ENCODE results near the gene SERPINA9.
A peak's percentile ranks its signal among the peaks of the same experiment; 100 is the strongest.

The SERPINA9 gene

GRCh38 chr14:94461526-94462218 is 14.3 kb downstream of the SERPINA9 start:
- no peak for DNase-seq

GRCh38 chr14:94460631-94461416 is 15.2 kb downstream of the SERPINA9 start:
- no peak for DNase-seq

GRCh38 chr14:94458558-94459205 is 17.3 kb downstream of the SERPINA9 start:
- no peak for DNase-seq

- DNase-seq: no peak
These were observed 17.9 kb downstream of the SERPINA9 start for GRCh38 chr14:94458096-94458495.

- DNase-seq: no peak
These were observed 20.1 kb downstream of the SERPINA9 start for GRCh38 chr14:94455928-94456327.

GRCh38 chr14:94451826-94452225 is 24.2 kb downstream of the SERPINA9 start:
- no peak for DNase-seq

GRCh38 chr14:94451091-94451771 is 24.8 kb downstream of the SERPINA9 start:
- DNase-seq: no peak

- DNase-seq: no peak
These were observed 25.3 kb downstream of the SERPINA9 start for GRCh38 chr14:94450722-94451090.

- DNase-seq: no peak
These were observed 26.1 kb downstream of the SERPINA9 start for GRCh38 chr14:94449930-94450329.

GRCh38 chr14:94448071-94448808 is 27.8 kb downstream of the SERPINA9 start:
- DNase-seq: no peak

GRCh38 chr14:94447206-94447605 is 28.8 kb downstream of the SERPINA9 start:
- no peak for DNase-seq

GRCh38 chr14:94446126-94446525 is 29.9 kb downstream of the SERPINA9 start:
- no peak for DNase-seq

GRCh38 chr14:94445003-94445402 is 31.0 kb downstream of the SERPINA9 start:
- DNase-seq: no peak

GRCh38 chr14:94441531-94442205 is 34.3 kb downstream of the SERPINA9 start:
- no peak for DNase-seq

- no peak for DNase-seq
These were observed 34.9 kb downstream of the SERPINA9 start for GRCh38 chr14:94441130-94441529.

GRCh38 chr14:94439453-94440057 is 36.4 kb downstream of the SERPINA9 start:
- no peak for DNase-seq

- DNase-seq: no peak
These were observed 47.4 kb downstream of the SERPINA9 start for GRCh38 chr14:94428610-94429009.

GRCh38 chr14:94427016-94427613 is 48.9 kb downstream of the SERPINA9 start:
- DNase-seq: no peak

- DNase-seq: no peak
These were observed 49.5 kb downstream of the SERPINA9 start for GRCh38 chr14:94426526-94426925.

GRCh38 chr14:94424371-94424770 is 51.6 kb downstream of the SERPINA9 start:
- DNase-seq: no peak

- peak; percentile 14 for DNase-seq
These were observed 52.4 kb downstream of the SERPINA9 start for GRCh38 chr14:94423453-94424056.

Measured in NCI-H1092 (cell line).